ENCODE data around the gene CACNA1E.
"Not testable (repeated sequence)": the region's sequence is repeated elsewhere in the genome, so short reads cannot be mapped to it uniquely, and the experiment has no call there.

The CACNA1E gene

DNA sequence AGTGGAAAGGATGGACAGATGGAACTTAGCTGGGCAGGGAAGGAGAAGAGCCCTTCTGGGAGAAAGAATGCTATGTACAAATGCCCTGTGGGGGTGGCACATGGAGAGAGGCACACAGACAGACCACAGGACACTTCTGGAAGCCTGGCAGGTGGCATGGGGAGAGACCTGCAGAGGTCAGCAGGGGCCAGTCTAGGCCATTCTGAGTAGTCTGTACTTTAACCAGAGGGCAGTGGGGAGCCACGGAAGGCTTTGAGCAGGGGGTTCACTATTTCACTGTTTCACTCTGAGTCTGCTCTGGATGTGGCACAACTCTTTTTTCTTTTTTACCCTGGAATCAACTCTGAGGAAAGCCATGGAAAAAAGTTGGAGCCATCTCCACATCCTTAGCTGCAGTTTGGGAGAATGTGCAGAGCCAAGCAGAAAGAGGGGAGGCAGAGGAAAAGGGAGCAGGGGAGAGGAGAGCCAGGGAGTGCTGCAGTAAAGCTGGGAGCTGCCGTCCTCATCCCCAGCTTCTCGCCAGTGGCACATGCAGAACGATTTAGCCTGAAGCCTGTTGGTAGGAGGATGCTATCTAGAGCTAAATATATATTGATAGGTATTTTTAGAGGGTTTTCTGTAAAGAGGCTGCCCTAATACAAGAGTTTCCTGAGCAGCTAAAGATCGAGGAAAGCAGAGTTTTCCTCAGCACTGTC, 34.0 kb downstream of the CACNA1E start:
- no peak for FAIRE-seq

DNA sequence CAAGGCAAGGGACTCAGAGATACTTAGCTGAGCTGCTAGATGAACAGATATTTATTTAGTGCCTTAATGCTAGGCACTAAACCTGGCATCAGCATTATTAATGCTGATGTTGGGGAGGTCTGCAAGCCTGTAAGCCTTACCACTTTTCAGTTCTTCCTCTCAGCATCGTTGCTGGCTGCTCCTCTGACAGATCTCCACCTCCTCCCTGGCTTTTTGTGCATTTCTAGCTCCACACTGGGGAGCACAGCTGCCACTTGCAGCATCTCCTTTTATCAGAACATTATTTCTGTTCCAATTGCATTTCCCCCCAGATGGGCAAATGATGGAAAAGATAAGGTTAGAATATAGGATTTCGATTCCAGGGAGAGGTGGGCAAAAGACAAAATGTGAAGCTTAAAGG, 34.8 kb downstream of the CACNA1E start:
- no peak for FAIRE-seq

DNA sequence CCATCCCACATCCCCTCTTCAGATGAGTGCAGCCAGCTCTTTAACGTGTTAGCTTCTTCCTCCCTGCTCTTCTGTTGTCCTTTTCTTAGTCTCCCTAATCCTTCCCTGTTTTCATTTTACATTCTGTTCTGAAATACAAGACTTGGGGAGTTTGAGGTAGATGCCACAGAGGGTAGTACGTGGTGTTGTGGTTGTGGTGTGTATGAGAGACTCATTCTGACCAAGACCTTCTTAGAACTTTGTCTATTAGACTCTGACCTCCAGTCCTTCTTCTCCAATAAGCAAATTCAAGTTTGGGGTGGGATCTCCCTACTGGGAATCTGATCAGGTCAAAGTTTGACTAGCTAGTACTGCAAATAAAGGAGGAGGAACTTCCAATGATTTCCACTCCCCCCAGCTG, 39.5 kb downstream of the CACNA1E start:
- FAIRE-seq = no peak

DNA sequence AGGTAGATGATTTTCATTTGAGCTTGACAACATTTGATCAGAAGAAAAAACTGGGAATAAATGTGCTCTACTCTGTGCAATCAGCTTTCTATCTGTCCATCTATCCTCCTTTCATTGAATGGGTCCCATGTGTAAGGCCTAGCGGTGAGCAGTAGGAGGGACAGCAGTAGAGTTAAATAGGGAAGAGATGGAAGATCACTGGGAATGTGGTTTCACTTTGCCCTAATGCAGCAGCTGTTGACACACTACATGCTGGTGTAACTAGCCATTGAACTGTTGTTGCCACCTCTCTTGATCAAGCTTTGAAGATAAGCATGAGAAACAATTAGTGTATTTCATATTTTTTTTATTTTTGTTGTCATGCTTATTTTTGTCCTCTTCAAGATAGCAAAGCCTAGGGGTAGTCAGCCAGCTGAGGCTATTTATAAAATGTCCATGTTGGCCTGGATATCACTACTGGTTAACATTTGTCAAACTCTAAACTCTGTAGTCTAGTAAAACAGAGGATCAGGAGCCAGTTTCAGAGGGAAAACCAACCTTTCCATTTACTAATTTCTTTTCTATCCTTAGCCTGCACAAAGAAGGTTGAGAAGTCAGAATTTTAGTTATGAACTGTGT, 41.9 kb downstream of the CACNA1E start:
- no peak for FAIRE-seq

DNA sequence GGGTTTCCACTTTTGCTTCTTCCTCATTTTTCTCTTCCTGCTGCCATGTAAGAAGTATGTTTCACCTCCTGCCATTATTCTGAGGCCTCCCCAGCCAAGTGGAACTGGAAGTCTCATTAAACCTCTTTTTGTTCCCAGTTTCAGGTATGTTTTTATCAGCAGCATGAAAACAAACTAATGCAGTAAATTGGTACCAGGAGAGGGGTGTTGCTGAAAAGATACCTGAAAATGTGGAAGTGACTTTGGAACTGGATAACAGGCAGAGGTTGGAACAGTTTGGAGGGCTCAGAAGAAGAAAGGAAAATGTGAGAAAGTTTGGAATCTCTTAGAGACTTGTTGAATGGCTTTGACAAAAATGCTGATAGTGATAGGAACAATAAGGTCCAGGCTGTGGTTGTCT, 44.9 kb downstream of the CACNA1E start:
- FAIRE-seq = not testable (repeated sequence)

DNA sequence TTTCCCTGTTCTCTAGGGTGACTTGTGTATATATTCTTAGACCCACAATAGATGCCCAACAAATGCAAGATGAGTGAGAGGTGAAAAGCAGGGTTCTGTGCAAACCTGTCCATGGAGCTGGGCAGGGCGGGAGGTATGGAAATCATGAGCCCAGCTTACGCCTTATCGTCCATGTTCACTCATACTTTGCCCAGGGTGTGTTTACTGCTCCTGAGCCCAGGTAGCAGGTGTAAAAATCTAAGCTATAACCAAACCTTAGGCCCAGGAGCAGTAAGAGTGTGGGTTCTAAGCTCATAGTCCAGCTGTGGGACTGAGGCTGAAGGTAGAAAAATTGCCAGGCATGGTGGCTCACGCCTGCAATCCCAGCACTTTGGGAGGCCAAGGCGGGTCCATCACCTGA, 48.1 kb downstream of the CACNA1E start:
- FAIRE-seq = no peak

DNA sequence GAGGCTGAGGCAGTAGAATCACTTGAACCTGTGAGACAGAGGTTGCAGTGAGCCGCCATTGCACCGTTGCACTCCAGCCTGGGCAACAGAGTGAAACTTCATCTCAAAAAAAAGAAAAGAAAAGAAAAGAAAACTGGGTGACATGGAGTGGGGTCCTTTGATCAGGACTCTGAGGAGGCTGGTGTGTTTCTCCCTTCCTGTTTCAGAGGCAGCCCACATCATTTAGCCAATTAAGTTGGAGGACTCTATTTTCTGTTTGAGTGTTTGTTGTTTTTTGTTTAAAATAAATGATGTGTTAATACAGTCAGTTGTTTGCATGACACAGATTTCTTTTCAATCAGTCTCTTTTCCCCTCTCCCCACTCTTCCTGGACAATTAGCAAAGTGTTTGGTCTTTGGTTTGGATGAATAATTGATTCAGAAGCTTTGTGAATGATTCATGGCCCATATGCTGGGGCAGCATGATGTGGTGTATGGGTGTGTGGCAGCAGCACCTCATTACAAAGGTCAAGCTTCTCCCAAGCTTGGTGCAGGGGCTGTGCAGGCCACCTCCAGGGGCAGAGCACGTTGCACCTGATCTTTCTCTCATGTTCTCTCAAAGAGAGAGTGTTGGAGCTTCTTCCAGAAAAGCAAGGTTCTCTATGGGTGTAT, 48.8 kb downstream of the CACNA1E start:
- FAIRE-seq = no peak

DNA sequence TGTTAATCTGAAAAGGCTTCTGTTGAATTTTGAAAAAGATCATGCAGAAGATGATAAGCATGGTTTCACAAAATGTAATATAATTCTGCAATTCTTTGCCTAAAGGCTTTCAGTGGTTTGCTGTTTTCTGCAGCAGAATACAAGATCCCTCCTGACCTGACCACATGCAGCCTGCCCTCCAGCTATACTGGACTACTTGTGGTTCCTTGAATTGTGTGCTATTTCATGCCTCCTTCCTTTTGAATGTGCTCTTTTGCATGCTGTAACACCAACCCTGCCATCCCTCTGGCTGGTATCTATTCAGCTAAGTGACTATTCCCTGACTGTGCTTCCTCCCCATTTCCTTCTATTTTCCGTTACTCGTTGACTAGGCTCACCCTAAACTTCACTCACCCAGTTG, 55.5 kb downstream of the CACNA1E start:
- no peak for FAIRE-seq

GRCh38 chr1:181541458-181541857, 58.1 kb downstream of the CACNA1E start:
- no peak for FAIRE-seq

- FAIRE-seq = no peak
Observed at GRCh38 chr1:181541947-181542346, 58.6 kb downstream of the CACNA1E start.

GRCh38 chr1:181542406-181542805, 59.1 kb downstream of the CACNA1E start:
- not testable (repeated sequence) for FAIRE-seq

DNA sequence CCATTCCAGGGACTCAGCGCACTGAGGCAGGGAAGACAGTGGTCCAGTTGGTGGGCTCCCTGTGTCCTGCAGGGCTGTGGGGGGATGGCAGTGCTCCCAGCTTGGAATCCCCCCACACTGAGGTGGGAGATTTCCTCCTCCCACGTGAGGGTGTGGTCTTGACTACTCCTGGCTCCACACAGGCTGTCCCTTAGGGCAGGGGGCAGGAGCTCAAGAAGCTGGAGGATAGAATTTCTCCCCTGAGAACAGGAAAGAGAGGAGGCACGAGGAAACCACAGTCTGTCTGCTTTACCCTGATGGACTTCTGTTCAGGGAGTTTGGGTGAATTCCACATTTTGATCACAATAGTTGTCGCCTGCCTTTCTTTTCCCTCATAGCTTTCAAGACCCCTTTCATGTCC, 62.1 kb downstream of the CACNA1E start:
- FAIRE-seq = no peak

- FAIRE-seq = no peak
Observed at GRCh38 chr1:181548497-181548896, 65.2 kb downstream of the CACNA1E start.

GRCh38 chr1:181551249-181551648, 67.9 kb downstream of the CACNA1E start:
- no peak for FAIRE-seq

DNA sequence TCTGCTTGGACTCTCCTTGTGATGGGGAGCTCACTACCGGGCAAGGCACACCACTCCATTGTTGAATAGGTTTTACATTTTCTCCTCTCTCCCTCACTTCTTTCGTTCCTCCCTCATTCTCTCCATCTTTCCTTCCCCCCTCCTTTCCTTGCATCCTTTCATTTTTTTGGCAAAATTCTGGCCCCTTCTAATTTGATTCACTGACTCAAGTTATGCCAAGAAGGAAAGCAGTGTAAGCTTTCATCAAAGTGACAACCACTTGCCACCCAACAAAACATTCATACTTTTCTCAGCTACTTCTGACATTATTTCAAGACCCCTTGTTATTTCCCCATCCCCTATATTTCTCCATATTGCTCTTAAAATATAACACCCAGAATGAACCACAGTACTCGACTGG, 68.4 kb downstream of the CACNA1E start:
- FAIRE-seq = no peak

DNA sequence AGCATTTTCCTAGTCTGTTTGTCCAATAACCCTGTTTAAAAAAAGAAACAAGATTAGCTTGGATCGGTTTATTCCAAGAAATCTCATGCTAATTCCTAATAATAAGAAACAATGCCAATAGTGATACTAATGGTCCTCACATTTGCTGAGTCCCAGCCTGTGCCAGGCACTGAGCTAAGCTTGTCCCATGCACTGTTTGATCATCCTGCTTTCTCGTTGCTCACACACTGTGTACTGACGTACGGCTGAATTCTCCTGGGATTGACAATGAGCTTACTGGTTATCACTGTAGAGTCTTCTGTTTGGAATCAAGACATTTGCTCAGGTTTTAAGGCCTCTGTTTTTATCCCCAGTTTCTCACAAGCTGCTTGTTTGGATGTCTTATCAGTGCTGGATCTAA, 71.1 kb downstream of the CACNA1E start:
- FAIRE-seq = no peak

DNA sequence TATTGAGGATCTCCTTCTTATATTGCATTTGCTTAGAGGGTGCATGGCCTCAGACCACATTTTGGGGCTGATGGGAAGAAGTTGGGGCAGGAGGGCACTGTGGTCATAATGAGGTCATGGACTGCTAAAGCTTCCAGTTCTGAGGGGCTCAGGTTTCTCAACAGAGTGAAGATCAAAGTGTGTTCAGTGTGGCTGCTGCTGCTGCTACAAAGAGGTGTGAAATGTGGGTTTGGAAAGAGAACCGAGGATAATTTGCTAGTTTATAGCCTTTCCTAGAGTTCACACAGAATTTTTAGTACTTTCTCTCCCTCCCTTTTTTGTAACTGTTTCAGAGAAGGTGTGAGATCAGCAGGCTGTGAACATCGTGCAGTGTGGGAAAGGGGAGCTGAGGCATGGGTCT, 73.3 kb downstream of the CACNA1E start:
- FAIRE-seq = no peak

DNA sequence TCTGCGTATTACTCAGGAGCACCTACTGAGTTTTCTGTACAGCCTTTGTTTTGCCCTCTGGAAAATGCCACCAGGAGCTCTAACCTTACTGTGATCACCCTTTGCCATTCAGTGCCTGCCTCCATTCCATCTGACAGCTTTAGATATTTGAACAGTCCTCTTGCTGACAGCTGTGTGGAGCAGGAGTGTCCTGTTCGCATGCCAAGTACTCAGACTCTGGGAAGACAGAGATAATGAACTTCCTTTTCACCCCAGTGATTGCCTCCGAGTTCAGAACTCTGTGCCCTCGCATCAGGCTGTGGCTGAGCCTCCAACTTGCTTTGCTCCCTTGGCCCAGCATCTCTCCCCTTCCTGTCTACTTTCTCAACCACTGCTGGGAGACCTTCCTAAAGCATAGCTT, 74.0 kb downstream of the CACNA1E start:
- FAIRE-seq = no peak

DNA sequence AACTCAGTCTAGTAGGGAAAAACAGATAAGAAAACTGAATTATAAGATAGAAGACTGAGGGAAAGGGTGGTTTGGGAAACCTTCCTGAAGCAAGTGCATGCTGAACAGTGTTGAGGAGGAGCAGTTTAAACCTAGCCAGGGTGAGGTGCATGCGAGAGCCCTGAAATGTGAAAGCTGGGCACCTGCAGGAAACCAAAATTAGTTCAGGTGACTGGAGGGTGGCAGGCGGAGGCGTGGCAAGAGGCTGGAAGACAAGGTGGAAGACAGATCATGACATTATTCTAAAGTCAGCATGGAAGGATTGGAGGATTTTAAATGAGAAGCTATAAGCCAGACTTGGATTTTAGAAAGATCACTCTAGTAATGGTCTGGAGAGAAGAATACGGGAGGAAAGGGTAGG, 75.1 kb downstream of the CACNA1E start:
- FAIRE-seq = no peak

GRCh38 chr1:181559142-181559541, 75.8 kb downstream of the CACNA1E start:
- FAIRE-seq = no peak

GRCh38 chr1:181562395-181562794, 79.1 kb downstream of the CACNA1E start:
- no peak for FAIRE-seq

GRCh38 chr1:181568736-181569135, 85.4 kb downstream of the CACNA1E start:
- no peak for FAIRE-seq

DNA sequence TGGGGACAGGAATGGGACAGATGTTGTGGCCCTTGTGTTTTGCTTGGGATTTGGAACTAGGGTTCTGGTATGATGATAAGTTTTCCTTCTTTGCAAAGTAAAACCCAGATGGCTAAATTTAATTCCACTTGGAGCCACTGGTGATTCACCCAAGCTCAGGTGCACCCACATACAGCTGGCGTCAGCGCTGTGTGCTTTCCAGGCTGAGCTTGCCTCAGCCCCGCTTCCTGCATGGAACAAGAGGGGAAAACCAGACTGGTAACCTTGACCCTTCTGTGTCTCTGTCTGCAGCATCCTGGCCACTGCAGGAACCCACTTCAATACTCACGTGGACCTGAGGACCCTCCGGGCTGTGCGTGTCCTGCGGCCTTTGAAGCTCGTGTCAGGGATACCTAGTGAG, 94.2 kb downstream of the CACNA1E start:
- no peak for FAIRE-seq

- FAIRE-seq = no peak
Observed at GRCh38 chr1:181583598-181583997, 100.3 kb downstream of the CACNA1E start.

All from endometrium (tissue), 2 donors.